ENCODE measurements around the gene DECR2. TPM values are rescaled to one million over a fixed set of nuclear protein-coding genes. Genes with fewer than 3 reads are reported as not detected.

Gene DECR2
- total RNA-seq: 17.6 and 18.5 TPM in 2 replicates

- peak within 1 kb of the TSS; percentile 84 for H3K4me3 Mint-ChIP-seq
- no peaks in the 10 kb centered on the region for H3K9me3 Mint-ChIP-seq
- H3K27ac Mint-ChIP-seq: peak within 1 kb of the TSS; percentile 84
- H3K36me3 Mint-ChIP-seq (ENCODE audit: low read depth): no peaks in the 10 kb centered on the region
- peaks cover 1% of the 10 kb centered on the region for H3K27me3 Mint-ChIP-seq
- DNase-seq: peak; percentile 98
- intact Hi-C loops (cut with micrococcal nuclease): loop anchor here (2.0 kb wide), 1 partner anchor 19 kb away; no protein-coding TSS in a partner anchor
- peaks cover 11% of the 10 kb centered on the region for H3K4me1 Mint-ChIP-seq
Observed at GRCh38 chr16:401468-402348, at the start of gene DECR2. Gene DECR2 (plus strand): TSS chr16:401885. CDS start chr16:401964, 79 bp downstream.

GRCh38 chr16:352547-353403 is 48.9 kb upstream of the DECR2 start, which contains the start of gene AXIN1:
Gene AXIN1 (minus strand): TSS chr16:352723. CDS start chr16:347025, 5,698 bp downstream.
- peak within 1 kb of the TSS; percentile 85 for H3K27ac Mint-ChIP-seq
- DNase-seq: peak; percentile 99
- intact Hi-C loops (cut with micrococcal nuclease): loop anchor here (1.0 kb wide), 3 partner anchors 18 to 123 kb away; partner anchors contain the start of genes LUC7L and MRPL28
- peaks cover 10% of the 10 kb centered on the region for H3K36me3 Mint-ChIP-seq (ENCODE audit: low read depth)
- H3K9me3 Mint-ChIP-seq: no peaks in the 10 kb centered on the region
- H3K4me1 Mint-ChIP-seq: peaks cover 25% of the 10 kb centered on the region
- H3K4me3 Mint-ChIP-seq: peak within 1 kb of the TSS; percentile 85
- H3K27me3 Mint-ChIP-seq: no peaks in the 10 kb centered on the region

DNA sequence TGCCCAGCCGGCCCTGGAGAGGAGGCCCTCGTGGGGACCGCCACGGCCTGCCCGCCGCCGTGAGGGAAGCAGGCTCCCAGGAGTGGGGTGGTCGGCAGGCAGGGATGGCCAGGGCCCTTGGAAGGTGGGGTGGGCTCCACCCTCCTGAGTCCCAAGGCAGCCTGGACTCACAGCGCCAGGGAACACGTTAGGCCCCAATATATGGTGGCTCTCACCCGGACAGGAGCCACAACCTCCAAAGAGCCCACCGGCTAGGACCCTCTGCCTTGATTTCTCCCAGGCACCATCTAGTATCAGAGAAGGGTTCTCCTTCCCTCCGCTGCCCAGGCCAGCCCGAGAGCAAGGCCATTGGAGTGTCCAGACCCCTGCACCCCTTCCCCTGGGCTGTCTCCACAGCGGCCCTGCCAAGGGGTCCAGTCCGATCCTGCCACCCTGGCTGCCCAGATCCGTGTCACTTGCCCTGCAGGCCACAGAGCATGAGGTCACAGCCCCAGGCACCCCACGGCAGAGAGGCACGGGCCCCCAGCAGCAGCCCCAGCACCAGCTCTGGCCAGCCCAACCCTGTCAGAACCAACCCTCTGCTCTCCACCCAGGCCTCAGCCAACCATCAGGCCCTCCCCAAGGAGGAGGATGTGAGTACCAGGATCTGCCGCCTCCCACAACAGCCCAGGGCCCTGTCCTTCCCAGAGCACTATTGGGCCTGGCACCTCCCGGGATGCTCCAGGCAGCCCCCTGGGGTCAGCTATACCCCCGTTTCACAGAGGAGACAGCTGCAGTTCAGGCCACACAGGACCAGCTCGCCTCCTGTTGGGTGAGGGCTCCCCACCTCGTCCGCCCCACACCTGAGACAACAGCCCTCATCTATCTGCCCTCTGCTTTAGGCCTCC is 48.0 kb upstream of the DECR2 start:
- Mint-ChIP-seq H3K36me3 (ENCODE audit: low read depth) (peaks cover 10% of the 10 kb centered on the region), H3K27ac (no peak overlapping the region), H3K9me3 (no peaks in the 10 kb centered on the region), H3K4me1 (peaks cover 23% of the 10 kb centered on the region), H3K4me3 (peak overlapping the region; percentile 21), H3K27me3 (no peaks in the 10 kb centered on the region)
- DNase-seq: no peak
- intact Hi-C loops (cut with micrococcal nuclease): loop anchor here (1.0 kb wide), 1 partner anchor 17 kb away; the partner anchor contains the start of gene MRPL28

- no peak for DNase-seq
- peak overlapping the region; percentile 21 for H3K4me3 Mint-ChIP-seq
- H3K9me3 Mint-ChIP-seq: no peaks in the 10 kb centered on the region
- H3K27ac Mint-ChIP-seq: no peak overlapping the region
- H3K4me1 Mint-ChIP-seq: peaks cover 19% of the 10 kb centered on the region
- H3K27me3 Mint-ChIP-seq: no peaks in the 10 kb centered on the region
- intact Hi-C loops (cut with micrococcal nuclease): no loop called here
- H3K36me3 Mint-ChIP-seq (ENCODE audit: low read depth): peaks cover 8% of the 10 kb centered on the region
Observed at GRCh38 chr16:354291-354881, 47.3 kb upstream of the DECR2 start.

DNA sequence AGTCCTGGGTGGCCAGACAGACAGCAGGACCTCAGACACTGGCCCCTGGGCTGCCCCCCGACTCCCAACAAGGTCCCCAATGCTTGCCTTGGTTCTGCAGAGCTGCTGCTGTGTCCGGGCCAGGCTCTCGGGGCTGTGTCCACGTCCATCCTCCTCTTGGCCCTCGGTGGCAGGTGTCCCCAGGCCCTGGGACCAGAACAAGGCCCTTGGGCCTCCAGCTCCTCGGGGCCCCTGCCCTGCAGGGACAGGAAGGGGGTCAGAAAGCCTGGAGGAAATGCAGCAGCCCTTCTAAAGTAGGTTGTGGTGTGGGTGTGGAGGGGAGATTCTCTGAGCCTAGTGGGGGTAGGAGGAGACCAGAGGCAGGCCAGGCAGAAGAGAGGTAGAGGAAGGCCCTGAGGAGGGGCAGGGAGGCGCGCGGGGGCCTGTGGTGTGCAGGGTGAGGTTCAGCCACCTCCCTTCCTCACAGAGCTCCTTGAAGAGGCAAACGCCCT is 46.7 kb upstream of the DECR2 start:
- DNase-seq: no peak
- Mint-ChIP-seq H3K27me3 (no peaks in the 10 kb centered on the region), H3K36me3 (ENCODE audit: low read depth) (peaks cover 6% of the 10 kb centered on the region), H3K4me1 (peaks cover 14% of the 10 kb centered on the region), H3K4me3 (no peak overlapping the region), H3K27ac (no peak overlapping the region), H3K9me3 (no peaks in the 10 kb centered on the region)
- intact Hi-C loops (cut with micrococcal nuclease): no loop called here

DNA sequence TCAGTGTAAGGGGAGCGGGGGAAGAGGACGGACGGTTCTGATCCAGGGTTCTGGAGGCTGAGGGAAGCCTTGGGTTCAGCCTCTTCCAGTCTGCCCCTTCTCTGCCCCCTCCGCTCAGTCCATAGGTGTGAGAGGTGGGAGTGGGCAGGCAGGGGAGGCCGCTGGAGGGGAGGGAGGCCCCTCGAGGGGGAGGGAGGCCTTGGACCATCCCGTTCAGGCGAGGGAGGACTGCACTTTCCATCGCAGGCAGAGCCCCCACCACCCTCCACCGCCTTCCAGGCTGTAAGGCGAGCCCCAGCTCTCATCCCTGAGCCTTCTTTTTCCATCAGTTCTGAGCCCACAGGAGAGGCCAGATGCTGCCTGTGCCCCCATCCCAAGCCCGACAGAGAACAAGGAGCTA is 44.9 kb upstream of the DECR2 start:
- intact Hi-C loops (cut with micrococcal nuclease): no loop called here
- H3K27ac Mint-ChIP-seq: no peak overlapping the region
- H3K9me3 Mint-ChIP-seq: no peaks in the 10 kb centered on the region
- peaks cover 5% of the 10 kb centered on the region for H3K4me1 Mint-ChIP-seq
- no peaks in the 10 kb centered on the region for H3K36me3 Mint-ChIP-seq (ENCODE audit: low read depth)
- DNase-seq: no peak
- no peak overlapping the region for H3K4me3 Mint-ChIP-seq
- no peaks in the 10 kb centered on the region for H3K27me3 Mint-ChIP-seq

DNA sequence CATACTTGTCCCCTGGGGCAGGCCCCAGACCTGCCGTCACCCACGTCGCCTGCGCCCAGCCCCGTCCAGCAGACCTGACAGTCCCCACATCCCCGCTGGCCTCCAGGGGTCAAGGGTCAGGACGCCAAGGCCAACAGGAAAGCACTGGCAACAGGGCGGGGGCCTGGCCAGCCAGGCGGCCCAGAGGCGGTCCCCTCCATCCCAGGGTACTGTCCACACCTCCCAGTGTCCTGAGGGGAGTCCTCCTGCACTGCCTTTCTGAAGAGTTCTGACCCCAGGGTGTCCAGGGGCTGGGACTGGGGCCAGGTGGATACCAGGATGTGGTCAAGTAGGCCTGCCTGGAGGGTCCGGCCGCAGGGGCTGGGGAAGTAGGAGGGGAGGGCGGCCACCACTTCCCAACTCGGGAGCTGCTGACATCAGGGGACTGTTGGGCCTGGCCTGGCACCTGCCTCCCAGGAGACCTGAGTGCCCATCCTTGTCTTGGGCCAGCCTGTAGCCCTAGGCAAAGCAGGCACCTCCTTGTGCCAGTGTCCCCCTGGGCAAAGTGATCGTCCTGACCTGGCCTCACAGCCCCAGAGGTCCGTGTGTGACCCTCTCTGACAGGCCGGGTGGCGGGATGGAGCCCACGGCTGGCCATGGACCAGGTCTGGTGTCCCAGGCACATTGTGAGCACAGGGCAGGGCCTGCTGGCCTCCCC is 42.5 kb upstream of the DECR2 start:
- Mint-ChIP-seq H3K4me1 (peaks cover 8% of the 10 kb centered on the region), H3K9me3 (no peaks in the 10 kb centered on the region), H3K27me3 (no peaks in the 10 kb centered on the region), H3K4me3 (no peak overlapping the region), H3K27ac (no peak overlapping the region), H3K36me3 (ENCODE audit: low read depth) (no peaks in the 10 kb centered on the region)
- intact Hi-C loops (cut with micrococcal nuclease): no loop called here
- DNase-seq: no peak

- Mint-ChIP-seq H3K4me3 (no peak overlapping the region), H3K4me1 (peaks cover 6% of the 10 kb centered on the region), H3K9me3 (no peaks in the 10 kb centered on the region), H3K27me3 (no peaks in the 10 kb centered on the region), H3K27ac (no peak overlapping the region), H3K36me3 (ENCODE audit: low read depth) (no peaks in the 10 kb centered on the region)
- intact Hi-C loops (cut with micrococcal nuclease): loop anchor here (5.0 kb wide), 1 partner anchor 178 kb away; the partner anchor contains the start of gene HBQ1
- no peak for DNase-seq
Observed at GRCh38 chr16:359871-360697, 41.6 kb upstream of the DECR2 start.

DNA sequence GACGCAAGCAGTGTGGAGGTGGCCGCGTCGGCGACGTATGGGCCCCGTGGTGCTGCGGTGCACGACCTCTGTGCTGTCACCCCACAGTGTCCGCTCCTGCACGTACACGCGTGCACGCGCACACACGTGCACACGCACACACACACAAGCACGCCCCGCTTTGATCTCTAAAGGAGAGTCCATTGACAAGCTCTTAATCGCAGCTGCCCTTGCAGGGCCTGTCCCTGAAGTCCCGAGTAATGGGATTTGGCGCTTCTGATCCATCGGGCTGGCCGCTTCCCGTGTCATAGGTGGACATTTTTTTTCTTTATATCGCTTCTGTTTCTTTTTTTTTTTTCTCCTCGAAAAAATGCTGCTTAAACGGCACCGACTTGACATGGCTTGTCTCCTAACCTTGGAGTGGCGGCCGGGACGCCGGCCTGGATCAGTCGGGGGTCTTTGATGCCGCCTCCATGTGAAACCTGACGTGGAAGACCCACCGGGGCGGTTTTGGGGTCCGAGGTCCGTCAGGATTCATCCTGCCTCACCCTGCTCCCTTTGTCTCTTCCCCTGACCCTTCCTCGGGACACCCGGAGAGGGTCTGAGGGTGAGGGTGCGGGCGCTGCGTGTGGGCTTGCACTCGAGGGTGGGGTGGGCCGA is 40.9 kb upstream of the DECR2 start:
- intact Hi-C loops (cut with micrococcal nuclease): loop anchor here (5.0 kb wide), 1 partner anchor 179 kb away; the partner anchor contains the start of gene HBQ1
- H3K4me3 Mint-ChIP-seq: no peak overlapping the region
- H3K4me1 Mint-ChIP-seq: peaks cover 4% of the 10 kb centered on the region
- no peak for DNase-seq
- H3K27me3 Mint-ChIP-seq: no peaks in the 10 kb centered on the region
- no peaks in the 10 kb centered on the region for H3K36me3 Mint-ChIP-seq (ENCODE audit: low read depth)
- H3K9me3 Mint-ChIP-seq: no peaks in the 10 kb centered on the region
- no peak overlapping the region for H3K27ac Mint-ChIP-seq

DNA sequence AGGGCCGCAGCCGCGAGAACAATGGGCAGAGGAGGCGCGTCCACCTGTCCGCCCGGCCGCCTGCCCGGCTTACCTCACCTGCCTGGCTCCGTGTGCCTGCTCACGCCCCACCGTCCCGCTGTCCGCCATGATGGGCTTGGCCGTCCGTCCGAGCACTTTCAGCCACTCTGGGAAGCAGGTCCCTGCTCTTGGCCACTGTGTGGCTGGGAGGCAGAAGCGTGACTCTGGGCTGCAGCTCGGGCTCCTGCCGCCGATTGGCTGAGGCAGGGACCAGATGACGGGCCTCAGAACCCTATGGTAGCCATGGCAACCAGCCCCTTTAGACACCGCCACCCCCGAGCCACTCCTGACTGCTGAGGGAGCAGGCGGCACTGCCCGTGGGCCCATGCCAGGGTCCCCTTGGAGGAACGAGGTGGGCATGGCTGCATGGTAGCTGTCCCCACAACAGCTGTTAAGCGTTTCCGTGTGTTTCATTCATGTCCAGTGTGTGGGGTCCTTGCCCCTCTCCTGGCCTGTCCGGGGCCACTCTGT is 40.3 kb upstream of the DECR2 start:
- H3K36me3 Mint-ChIP-seq (ENCODE audit: low read depth): no peaks in the 10 kb centered on the region
- H3K9me3 Mint-ChIP-seq: no peaks in the 10 kb centered on the region
- no peak overlapping the region for H3K27ac Mint-ChIP-seq
- DNase-seq: no peak
- H3K4me3 Mint-ChIP-seq: no peak overlapping the region
- intact Hi-C loops (cut with micrococcal nuclease): loop anchor here (5.0 kb wide), 1 partner anchor 179 kb away; the partner anchor contains the start of gene HBQ1
- H3K27me3 Mint-ChIP-seq: no peaks in the 10 kb centered on the region
- H3K4me1 Mint-ChIP-seq: peaks cover 4% of the 10 kb centered on the region

Data from activated CD4-positive, alpha-beta T cell treated with anti-CD3 and anti-CD28 coated beads, Interleukin-2, amount 10 ng/mL, durations not matched to agents 24 days and 14 days (primary cell).